GM20431 (cell line): ENCODE measurements around the gene MACROD2.

Experiments used
- in situ Hi-C: fragments of 300-500 bp; cut with MseI, MboI; formaldehyde crosslinking; loops from one replicate; pipeline ENCODE4 v1.15.0; 2020; ENCODE audit warnings: low sequenced_read_pairs; ENCODE audit not compliant: unreplicated experiment

Gene MACROD2

DNA sequence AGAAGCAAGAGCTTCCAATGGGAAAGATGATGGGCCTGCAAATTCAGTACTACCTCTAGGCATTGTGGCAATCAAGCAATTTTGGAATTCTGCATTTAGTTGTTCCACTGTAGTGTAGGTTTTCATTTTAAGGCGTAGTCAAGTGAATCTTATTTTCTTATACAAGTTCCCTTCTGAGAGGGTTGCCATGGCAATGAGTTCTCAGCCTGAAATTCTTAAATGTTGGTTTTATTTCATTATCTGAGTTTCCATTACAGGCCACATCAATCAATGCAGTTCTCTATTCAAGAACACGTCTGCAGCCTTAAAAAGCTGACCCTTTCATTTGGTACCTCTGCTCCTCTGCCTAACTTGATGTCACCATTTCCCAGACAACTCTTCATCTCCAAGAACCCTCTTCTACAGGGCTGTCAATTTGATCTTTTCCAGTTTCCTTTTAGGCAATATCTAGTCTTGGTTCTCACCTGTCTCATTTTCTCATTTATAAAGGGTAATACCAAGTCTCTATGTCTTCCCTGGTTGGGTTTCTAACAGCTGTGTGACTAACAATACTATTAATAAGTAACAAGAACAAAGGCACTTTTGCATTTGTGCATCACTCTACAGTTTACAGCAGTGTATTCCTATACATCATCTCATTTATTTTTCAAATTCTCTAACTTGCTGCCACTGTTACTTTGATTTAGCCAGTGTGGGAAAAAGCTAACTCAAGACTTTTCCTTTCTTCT is 1240.3 kb downstream of the MACROD2 start:
- in situ Hi-C loops: loop anchor here (25.0 kb wide), 1 partner anchor 898 kb away; the partner anchor contains the start of gene FLRT3

DNA sequence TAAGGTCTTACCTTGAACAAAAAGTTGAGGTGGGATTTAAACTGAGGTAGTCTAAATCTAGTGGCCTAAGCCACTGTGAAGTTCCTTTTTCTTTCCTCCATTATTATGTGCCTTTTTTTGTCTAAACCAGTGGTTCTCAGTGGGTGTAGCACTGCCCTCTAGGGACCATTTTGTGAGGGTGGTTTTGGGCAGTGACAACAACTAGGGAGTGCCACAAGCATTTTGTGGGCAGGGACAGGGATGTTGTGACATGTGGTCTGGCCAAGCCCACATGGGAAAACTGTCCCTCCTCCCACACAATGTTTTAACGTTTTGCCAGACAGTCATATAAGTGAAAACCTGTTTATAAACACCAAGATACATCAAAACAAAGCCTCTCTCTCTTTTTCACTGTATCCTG is 1241.5 kb downstream of the MACROD2 start:
- in situ Hi-C loops: loop anchor here (25.0 kb wide), 1 partner anchor 900 kb away; the partner anchor contains the start of gene FLRT3

DNA sequence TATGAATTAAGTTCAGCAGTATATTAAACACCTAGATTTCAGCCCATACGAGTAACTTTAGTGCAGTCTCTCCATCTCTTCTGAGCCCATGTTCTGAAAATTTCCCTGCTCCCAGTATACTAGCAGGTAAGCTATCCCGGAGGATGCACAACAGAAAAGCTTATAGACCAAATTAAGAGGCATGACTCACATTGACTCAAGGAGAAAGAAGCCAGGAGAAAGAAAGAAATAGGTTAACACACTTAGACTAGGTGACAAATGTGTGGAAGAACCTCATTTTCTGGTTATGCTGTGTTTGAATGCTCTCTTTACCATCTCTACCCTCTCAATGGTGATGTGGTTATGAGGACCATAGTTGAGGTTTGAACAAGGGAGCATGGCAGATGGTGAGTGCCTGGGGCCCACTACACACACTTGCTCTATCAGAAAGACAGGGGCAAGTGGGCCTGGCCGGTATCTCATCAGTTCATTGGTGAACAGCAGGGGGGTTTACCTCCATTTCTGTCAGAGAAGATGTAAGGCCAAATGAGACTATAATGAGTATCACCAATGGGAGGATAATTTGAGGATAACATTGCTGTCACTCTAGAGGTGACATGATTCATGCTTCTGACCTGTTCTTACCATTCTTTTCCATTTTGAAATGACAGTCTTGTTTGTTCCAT is 1244.4 kb downstream of the MACROD2 start:
- in situ Hi-C loops: loop anchor here (25.0 kb wide), 1 partner anchor 902 kb away; the partner anchor contains the start of gene FLRT3

DNA sequence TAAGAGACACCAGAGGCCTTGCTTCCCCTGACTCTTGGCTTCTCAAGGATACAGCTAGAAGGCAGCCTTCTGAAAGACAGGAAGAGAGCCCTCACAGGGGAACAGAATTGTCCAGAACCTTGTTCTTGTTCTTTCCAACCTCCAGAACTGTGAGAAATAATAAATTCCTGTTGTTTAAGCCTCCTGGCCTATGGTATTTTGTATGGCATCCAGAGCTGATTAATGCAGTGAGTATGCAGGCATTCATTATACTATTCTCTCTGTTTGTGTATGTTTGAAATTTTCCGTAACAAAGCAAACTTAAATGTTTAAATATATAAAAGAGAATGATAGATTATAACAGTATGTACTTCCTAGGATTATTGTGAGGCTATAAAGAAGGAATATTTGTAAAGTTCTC is 1245.5 kb downstream of the MACROD2 start:
- in situ Hi-C loops: loop anchor here (25.0 kb wide), 1 partner anchor 904 kb away; the partner anchor contains the start of gene FLRT3

DNA sequence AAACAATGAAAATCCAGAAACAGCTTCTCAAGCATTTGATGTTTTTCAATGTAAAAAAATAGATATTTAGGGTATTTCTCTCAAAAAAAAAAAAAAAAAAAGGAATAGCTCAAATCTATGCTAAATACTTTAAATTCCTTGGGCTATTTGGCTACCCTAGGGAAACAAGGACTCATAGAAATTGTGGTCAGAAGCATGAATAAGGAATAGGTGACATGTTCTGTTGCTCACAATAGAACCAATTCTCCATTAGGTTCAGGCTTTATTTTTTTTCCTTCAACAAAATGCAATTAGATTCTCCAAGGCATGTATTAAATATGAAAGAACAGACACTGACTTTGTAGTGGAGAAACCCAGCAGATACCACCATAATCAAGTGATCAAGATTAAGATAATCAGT is 1246.4 kb downstream of the MACROD2 start:
- in situ Hi-C loops: loop anchor here (25.0 kb wide), 1 partner anchor 904 kb away; the partner anchor contains the start of gene FLRT3

DNA sequence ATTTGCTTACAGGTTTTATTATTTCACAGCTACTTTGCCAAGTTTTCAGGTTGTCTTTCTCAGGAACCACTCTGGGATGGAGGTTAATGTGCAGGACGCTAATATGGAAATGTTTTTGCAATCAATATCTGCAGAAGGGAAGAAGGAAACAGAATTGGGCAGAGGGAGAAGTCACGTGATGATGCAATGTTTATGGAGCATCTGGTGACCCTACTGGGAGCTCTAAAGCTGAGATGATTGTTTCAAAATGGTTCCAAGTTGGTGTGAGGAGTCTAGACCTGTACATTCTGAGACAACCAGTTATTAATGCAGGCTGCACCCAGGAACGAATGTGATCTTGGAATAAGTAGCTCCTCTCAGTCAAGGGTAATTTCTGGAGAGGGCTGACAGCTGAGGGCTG is 1247.5 kb downstream of the MACROD2 start:
- in situ Hi-C loops: loop anchor here (25.0 kb wide), 1 partner anchor 905 kb away; the partner anchor contains the start of gene FLRT3

DNA sequence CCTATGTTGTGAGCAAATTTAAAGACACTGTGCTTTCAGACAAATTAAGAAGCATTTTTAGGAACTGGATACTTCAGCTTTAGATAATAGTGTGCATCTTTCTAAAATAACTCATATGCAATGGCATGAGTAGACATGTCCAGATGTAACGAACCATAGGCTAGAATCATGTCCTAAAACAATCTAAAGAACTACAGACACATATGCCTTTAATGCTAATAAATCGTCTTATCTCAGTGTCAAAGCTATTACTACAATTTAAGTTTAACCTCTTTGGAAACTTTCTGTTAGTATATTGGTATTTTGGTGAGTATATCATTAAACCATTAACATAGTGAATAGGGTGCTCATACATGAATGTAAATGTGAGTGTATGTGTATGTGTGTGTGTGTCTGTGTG is 1250.6 kb downstream of the MACROD2 start:
- in situ Hi-C loops: loop anchor here (25.0 kb wide), 1 partner anchor 909 kb away; the partner anchor contains the start of gene FLRT3

DNA sequence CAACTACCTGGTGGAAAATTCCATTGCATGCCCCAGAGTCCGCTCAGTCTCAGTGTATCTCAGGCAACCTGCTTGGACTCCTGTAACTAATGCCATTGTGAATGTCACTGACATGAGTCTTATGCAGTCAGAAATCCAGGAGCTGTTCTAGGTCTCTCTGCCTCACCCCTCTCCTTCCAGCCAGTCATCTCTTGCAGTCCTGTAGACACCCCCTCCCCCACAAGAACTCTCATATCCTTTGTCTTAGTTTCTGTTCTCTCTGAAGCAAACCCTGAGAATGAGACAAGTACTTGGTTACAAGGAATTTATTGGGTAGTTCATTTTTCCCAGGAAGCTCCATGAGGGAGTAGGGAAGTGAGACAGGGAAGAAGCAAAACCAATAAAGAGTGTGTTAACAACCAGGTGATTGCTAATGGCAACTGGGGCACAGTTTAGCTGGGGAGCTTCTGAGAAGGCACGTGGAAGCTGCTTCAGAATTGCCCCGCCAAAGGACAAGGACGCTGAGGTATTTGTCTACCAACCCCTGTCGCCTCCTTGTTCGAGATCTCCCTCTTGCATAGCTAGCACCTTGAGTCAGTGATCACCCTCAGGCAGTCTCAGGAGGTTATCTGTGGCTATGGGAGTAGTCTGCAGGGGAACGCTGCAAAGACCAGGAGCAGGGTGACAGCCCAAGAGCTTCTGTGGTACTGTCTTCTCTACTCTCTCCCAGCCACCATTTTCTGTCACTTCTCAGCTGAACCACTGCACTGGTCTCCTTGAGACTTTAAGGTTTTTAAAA is 1253.5 kb downstream of the MACROD2 start:
- in situ Hi-C loops: loop anchor here (25.0 kb wide), 1 partner anchor 912 kb away; the partner anchor contains the start of gene FLRT3

DNA sequence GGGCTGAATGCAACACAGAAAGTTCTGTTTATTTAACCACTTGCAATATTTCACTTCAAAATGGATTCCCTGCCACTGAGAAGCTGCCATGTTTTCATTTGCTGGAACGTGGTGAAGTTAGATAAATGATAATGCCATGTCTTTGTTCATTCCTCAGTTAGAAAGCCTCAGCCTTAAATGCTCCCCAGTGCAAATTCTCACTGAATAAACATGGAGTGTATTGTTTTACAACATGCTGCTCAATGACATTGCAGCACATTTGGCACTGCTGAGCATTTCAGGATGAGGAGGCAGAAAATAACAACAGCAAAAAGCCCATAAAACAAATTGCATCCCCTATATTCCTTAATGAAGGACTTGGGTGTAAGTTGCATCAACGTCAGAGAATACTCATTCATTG is 1255.9 kb downstream of the MACROD2 start:
- in situ Hi-C loops: no loop called here

DNA sequence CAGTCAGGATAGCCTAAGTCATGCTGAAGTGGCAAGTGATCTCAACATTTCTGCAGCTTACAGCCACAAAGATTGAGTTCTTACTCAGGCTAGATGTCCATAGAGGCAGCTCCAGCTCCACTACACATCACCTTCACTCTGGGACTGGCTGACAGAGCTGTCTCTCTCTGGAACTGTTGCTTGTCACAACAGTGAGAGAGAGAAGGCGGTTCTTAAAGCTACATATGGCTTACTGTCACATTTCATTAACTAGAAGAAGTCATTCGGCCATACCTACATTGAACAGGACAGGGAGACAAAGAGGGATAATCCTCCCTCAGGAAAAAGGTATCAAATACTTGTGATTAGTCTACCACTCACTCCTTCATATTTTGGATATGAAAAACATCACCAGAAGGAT is 1257.0 kb downstream of the MACROD2 start:
- in situ Hi-C loops: no loop called here

DNA sequence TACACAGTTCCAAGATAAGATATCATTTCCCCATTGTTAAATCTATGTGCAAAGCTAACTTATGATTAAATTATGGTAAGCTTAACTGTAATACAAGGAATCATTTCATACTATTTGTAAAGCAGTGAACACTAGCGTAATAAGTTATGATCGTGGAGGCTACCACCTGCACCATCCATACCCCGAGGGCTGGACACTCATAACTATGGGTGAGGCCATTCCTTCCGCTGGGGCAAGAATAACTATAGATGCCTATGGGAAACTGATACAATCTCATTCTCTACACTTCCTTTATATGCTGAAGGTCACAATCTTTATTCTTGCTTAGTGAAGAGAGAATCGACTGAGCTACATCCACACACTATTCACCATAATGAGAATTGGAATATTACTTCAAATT is 1258.1 kb downstream of the MACROD2 start:
- in situ Hi-C loops: no loop called here

DNA sequence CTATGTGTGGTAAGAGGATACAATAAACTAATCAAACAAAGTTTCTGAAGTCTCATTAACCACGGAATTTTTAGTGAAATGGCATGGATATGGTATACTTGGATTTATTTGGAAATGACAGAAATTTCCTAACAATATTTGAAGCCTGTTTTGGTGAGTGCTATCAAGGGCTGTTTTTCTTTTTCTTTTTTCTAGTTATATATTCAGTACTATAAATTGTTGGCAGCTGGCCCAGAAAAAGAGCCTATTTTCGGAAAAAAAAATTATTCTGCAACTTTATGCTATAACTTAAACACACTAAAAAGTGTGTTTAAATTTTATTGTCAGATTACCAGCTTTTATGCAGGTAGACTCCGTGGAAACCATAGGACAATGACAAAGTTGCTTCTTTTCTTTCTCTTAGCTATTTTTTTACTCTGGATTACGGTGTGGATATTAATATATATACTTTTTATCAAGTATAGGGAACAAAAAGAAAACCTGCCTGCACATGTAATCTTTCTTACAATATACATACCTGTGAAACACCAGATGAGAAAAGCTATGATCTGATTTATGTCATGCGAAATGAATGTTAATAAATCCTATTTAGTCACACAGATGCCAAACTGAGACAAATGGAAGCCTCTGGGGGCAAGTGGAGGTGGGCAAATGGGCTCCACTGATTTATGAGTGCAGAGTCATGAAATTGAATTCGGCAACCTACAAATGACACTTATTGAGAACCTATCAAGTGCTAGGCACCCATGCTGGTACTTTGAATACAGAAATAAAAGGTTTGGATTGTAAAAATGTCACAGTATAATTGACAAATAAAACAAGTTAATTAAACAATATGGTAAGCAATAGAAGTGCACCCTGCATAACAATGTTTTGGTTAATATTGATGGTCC is 1261.6 kb downstream of the MACROD2 start:
- in situ Hi-C loops: no loop called here

DNA sequence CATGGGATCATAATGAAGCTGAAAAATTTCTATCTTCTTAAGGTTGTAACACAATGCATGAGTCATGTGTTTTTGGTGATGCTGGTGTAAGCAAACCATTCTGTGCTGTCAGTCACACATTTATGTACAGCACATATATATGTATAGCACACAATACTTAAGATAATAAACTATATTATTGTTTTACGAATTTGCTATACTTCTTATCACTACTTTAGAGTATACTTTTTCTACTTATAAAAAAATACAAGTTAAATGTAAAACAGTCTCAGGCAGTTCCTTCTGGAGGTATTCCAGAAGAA is 1262.2 kb downstream of the MACROD2 start:
- in situ Hi-C loops: no loop called here

DNA sequence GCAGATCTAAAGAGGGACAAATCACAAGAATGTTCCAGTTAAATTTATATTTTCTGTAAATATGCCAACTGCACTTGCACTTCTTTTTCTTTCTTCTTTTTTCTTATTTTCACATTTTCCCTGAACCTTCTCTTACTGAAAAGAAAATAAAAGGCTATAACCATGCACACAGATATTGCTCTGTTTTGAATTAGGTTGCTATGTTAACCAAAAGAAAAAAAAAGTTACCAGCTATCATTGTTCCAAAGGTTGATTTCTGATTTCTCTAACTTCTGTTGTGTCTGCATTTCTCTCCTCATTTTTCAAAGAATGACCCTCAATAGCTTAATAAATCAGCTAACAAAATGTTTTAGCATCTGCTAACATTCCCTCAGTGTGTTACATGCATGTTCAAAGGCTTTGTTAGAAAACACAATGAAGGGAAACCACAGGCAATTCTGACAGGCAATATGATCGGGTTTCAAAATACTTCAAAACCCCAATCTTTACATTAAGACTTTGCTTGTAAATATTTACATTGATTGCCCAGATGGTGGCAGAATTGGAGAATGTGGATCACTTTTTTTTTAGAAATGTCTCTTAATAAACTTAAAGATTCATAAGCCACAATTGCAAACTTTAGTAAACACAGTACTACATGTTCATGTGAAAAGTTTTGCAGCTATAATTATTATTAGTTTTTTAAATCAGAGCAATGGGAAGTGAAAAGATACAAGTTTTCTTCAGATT is 1270.4 kb downstream of the MACROD2 start:
- in situ Hi-C loops: no loop called here

DNA sequence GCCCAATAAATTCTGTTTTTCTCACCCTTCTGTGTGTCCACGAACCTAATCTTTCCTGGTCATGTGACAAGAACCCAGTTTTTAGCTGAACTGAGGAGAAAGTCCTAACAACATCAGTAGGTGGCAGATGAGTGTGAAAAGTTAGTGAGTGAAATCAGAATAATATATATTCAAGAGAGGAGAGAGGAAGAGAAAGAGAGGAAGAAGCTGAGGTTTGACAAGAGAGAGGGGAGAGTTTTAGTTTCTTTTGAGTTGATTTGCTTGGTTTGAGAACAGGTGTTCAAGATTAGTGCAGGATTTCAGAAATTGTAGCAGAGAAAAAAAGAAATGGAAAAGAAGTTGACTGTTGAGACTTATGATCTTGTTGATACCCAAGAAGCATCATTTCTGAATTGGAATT is 1272.6 kb downstream of the MACROD2 start:
- in situ Hi-C loops: no loop called here

DNA sequence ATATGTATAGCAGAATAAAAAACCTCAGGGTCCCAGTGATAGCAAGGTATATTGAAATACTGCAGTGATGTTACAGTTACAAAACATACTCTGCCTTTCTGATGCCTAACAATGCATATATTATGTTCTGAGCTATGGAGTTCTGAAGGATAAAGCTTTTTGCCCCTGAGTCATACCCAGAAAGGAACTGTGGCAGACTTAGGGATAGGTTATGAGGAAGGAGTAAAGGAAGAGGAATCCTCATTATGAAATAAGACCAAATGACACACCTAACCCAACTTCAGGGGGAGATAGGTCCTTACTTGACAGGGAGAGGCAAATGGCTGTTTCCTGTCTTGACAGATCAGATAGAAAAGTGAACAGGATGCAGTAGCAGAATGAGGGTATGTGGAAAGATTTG is 1282.7 kb downstream of the MACROD2 start:
- in situ Hi-C loops: no loop called here

DNA sequence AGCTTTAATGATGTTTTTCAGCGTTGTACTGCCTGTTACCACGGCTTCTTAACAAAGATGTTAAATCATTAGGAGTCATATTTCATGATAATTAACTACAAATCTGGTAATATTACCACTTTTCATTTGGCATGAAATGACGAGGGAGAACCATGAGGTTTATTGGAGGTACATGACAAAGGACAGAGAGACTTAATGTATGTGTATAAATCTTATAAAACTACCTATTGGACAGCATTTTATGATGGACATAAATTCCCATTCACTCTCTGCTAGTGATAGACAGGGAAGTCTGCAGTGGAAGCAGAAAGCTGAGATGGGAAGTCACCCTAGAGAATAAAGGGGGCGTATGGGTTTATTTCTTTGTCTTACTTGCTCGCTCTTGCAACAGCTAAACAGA is 1292.0 kb downstream of the MACROD2 start:
- in situ Hi-C loops: no loop called here

DNA sequence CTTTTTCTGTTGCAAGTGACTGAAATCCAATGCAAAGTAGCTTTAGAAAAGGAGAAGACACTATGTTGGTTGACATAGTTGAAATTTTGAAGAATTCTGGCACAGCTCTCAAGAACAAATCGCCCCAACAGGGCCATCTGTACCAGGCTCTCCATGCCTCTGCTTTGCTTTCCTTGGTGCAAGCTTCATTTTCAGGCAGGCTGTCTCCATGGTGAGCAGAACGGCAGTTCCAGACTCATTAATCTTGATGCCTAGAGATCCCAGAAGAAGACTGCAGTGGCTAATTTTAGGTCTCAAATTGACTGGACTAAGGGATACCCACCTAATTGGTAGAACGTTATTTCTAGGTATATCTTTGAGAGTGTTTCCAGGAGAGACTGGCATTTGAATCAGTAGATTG is 1292.8 kb downstream of the MACROD2 start:
- in situ Hi-C loops: no loop called here

DNA sequence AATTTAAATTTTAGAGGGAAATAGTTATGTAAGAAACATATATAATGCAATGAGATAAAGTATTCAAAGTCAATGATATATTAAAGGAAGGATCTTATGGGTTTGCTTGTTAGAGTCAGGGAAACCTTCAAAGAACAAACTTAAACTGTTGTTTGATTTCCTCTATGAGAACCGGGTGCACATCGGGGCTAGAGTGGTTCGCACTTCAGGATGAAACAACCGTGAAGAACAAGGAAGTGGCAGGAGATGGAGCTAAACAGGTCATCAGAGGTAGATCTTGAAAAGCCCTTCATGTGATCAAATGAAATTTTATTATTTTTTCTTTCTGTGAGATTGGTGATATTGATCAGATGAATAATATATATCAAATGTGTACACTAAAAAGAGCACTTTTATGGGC is 1294.0 kb downstream of the MACROD2 start:
- in situ Hi-C loops: no loop called here
